ENCODE data around the gene RIMBP3B.
"Not testable (repeated sequence)": the region's sequence is repeated elsewhere in the genome, so short reads cannot be mapped to it uniquely, and the experiment has no call there.

The RIMBP3B gene, protein sequence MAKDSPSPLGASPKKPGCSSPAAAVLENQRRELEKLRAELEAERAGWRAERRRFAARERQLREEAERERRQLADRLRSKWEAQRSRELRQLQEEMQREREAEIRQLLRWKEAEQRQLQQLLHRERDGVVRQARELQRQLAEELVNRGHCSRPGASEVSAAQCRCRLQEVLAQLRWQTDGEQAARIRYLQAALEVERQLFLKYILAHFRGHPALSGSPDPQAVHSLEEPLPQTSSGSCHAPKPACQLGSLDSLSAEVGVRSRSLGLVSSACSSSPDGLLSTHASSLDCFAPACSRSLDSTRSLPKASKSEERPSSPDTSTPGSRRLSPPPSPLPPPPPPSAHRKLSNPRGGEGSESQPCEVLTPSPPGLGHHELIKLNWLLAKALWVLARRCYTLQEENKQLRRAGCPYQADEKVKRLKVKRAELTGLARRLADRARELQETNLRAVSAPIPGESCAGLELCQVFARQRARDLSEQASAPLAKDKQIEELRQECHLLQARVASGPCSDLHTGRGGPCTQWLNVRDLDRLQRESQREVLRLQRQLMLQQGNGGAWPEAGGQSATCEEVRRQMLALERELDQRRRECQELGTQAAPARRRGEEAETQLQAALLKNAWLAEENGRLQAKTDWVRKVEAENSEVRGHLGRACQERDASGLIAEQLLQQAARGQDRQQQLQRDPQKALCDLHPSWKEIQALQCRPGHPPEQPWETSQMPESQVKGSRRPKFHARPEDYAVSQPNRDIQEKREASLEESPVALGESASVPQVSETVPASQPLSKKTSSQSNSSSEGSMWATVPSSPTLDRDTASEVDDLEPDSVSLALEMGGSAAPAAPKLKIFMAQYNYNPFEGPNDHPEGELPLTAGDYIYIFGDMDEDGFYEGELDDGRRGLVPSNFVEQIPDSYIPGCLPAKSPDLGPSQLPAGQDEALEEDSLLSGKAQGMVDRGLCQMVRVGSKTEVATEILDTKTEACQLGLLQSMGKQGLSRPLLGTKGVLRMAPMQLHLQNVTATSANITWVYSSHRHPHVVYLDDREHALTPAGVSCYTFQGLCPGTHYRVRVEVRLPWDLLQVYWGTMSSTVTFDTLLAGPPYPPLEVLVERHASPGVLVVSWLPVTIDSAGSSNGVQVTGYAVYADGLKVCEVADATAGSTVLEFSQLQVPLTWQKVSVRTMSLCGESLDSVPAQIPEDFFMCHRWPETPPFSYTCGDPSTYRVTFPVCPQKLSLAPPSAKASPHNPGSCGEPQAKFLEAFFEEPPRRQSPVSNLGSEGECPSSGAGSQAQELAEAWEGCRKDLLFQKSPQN (N-terminal part only)

DNA sequence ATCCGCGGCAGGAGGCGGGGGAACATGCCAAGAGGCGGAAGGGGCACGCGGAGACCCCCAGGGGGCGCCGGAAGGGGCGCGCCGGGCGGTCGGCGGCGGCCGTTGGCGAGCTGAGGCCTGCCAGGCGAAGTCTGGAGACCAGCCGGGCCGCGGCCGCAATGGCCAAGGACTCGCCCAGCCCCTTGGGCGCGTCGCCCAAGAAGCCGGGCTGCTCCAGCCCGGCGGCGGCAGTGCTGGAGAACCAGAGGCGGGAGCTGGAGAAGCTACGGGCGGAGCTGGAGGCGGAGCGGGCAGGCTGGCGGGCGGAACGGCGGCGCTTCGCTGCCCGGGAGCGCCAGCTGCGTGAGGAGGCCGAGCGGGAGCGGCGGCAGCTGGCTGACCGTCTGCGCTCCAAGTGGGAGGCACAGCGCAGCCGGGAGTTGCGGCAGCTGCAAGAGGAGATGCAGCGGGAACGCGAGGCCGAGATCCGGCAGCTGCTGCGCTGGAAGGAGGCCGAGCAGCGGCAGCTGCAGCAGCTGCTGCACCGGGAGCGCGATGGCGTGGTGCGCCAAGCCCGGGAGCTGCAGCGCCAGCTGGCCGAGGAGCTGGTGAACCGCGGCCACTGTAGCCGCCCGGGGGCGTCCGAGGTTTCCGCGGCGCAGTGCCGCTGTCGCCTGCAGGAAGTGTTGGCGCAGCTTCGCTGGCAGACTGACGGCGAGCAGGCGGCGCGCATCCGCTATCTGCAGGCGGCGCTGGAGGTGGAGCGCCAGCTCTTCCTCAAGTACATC is at the start of gene RIMBP3B:
RIMBP3B (plus strand) TSS at position 51 of the 767 bp plus-strand sequence; CDS start at position 159, 108 bp downstream.
- DNase-seq = not testable (repeated sequence)

DNA sequence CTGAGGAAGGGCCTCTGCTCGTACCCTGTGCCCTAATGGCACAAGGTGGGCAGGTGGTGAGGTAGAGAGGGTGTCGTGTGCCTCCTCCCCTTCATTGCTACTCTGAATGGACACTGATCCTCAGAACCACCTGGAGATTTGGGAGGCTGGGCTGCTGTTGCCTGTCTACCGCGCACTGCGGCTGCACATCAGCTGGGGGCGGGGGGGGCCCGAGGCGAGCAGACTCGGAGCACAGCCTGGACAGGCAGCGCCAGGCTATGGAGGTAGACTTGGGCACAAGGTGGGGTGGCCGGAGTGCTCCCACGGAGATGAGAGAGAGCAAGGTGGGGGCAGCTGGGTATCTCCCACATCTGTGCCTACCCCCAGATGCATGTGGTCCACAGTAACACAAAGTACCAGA is 26.0 kb upstream of the RIMBP3B start:
- DNase-seq = not testable (repeated sequence)

DNA sequence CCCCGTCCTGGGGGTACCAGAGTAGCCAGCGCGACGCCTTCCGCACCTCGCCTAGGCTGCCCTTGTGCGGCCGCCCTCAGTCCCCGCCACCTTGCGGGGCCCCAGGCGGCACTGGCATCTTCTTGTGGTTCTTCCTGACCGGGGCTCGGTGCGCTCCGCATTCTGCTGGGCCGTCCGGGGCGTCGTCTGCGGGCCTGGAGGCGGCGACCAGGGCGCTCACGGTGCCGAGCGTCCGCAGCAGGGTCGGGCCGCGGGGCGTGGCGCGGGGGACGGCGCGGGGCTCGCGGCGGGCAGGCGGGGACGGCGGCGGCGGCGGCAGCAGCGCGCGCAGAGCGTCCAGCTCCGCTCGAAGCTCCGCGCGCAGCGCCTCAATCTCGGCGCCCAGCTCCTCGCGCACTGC is 23.0 kb upstream of the RIMBP3B start:
- not testable (repeated sequence) for DNase-seq

DNA sequence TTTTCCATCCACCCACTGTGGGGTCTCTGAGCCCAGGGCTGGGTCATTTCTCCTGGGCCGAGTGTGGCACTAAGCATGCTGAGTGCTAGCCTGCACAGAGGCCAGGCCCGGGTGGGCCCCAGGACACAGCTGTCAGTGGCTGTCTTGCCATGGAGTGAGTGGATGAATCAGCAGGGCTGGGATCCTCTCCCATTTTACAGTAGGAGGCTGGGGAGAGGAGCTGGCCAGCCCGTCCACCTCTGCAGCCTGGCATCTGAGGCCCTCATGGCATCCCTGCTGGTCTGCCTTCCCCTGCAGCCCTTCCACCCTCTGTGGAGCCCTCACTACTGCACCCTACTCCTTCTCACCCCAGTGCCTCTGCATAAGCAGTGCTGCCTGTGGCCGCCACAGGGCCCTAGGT is 21.1 kb upstream of the RIMBP3B start:
- not testable (repeated sequence) for DNase-seq

DNA sequence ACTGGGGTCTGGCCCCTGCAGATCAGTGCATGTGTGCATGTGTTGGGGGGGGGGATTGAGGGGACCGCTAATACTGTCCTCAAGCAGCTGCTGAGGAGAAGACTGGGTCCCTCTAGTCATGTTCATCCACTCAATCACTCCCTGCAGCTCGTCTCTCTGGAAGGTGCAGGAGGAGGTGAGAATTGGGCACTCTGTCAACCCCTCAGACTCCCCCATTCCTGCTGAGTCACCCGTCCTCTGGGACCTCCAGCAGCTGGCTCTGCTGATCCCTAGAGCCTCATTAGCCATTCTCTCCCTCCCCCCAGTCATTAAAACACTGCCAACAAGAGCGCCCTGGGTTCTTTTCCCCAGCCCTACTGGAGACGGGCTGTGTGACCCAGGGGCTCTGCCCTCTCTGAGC is 20.5 kb upstream of the RIMBP3B start:
- not testable (repeated sequence) for DNase-seq

DNA sequence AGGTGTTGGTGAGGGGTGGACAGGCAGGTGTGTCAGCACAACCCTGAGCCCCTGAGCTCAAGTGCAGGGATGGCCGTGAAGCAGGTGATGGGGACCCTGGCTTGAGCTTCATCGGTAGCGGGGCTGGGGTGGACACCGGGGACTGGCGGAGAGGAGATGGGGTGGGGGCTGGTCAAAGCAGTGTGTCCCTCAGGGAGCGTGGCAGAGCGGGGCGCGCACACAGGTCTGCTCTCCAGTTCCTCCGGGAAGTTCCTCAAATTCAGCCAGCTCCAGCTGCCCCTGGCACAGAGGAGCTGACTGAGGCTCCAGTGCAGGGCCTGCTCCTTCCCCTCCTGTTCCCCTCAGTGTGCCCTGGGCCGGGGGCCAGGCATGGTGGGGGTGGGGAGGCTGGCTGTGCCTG is 19.7 kb upstream of the RIMBP3B start:
- not testable (repeated sequence) for DNase-seq

DNA sequence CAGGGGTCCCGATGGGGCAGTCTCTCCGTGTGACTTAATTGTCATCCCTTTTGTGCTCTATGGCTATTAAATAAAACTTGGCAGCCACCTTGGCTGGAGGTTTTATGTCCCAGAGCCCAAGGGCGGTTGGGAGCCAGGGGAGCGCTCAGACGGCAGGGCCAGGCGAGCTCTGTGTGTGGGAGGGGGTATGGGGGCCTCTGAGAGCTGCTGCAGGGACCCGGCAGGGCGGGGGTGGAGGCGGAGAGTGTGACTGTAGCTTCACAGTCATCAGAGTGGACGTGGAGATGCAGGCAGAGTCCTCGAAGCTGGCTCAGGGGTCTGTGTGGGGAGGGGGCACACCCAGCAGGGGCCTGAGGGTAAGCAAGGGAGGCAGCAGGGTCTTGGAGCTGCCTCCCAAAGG is 19.2 kb upstream of the RIMBP3B start:
- not testable (repeated sequence) for DNase-seq

DNA sequence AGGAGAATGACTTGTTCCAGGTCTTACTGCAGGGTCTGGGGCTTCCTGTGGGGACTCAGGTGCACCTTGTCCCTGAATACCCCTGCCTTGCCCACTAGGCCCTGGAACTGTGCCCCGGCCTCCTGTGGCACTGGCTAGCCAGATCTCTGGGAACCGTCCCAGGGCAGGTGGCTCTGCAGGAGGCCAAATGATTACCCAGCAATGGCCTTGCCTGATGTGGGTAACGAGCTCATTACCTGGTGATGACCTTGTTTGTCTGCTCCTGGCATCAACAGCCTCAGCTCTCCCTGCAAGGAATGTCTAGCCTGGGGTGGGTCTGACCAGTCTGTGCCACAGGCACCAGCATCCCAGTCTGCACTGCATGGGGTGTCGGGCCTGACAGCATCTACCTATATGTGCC is 18.2 kb upstream of the RIMBP3B start:
- not testable (repeated sequence) for DNase-seq

DNA sequence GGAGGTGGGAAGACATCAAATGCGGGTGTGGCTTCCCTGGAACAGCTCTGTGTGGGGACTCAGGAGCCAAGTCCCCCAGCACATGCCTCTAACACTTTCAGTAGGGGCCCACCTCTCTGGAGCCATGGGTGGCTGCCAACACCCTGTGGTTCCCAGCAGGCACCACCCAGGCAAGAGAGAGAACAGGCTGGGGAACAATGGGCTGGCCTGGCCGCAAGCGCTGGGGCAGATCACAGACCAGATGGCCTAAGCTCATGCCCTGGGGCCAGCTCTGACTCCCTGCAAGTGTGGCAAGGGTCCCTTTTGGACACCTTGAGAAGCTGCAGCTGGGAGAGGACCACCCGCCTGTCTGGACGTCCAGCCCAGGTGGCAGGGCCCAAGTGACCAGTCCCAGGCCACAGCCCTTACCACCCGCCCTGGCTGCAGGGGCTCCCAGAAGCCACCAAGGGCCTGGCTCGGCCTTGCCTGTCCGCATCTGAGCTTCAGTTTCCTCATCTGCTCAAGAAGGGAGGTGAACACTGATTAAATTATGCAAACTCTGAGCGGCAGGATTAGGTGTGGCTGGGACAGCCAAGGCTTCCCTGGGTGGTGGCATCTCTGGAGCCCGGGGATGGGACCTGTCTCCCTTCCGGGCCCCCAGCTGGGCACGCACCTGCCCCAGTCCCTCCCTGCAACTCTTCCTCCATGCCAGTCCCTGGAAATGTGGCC is 14.8 kb upstream of the RIMBP3B start:
- DNase-seq = not testable (repeated sequence)

DNA sequence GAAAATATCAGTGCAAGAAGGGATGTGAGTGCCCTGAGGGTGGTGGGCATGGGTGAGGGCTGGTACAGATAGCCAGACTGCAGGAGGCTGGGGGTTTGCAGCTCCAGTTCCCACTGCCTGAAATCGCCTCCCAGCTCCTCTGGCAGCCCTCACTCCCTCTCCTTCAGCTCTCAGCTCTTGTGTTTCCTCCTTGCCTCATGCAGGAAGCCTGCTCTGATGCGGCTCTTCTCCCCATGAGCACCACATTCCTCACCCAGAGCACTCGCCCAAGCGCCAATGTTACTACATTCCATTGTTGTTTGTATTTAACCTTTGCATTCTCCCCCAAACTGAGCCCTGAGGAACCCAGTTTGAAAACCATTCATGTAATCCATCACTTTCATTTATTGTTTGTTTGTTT is 7.7 kb upstream of the RIMBP3B start:
- not testable (repeated sequence) for DNase-seq

DNA sequence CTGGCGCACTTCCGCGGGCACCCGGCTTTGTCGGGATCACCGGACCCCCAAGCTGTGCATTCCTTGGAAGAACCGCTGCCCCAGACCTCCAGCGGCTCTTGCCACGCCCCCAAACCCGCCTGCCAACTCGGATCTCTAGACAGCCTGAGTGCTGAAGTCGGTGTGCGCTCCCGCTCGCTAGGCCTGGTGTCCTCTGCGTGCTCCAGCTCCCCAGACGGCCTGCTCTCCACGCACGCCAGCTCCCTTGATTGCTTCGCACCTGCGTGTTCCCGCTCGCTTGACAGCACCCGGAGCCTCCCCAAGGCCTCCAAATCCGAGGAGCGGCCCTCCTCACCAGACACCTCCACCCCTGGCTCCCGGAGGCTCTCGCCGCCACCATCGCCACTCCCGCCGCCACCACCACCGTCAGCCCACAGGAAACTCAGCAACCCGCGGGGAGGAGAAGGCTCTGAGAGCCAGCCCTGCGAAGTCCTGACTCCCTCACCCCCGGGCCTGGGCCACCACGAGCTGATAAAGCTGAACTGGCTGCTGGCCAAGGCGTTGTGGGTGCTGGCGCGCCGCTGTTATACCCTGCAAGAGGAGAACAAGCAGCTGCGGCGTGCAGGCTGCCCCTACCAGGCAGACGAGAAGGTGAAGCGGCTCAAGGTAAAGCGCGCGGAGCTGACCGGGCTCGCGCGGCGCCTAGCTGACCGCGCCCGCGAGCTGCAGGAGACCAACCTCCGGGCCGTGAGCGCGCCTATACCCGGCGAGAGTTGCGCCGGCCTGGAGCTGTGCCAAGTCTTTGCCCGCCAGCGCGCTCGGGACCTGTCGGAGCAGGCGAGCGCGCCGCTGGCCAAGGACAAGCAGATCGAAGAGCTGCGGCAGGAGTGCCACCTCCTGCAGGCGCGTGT is 1.2 kb downstream of the RIMBP3B start:
- DNase-seq = not testable (repeated sequence)

DNA sequence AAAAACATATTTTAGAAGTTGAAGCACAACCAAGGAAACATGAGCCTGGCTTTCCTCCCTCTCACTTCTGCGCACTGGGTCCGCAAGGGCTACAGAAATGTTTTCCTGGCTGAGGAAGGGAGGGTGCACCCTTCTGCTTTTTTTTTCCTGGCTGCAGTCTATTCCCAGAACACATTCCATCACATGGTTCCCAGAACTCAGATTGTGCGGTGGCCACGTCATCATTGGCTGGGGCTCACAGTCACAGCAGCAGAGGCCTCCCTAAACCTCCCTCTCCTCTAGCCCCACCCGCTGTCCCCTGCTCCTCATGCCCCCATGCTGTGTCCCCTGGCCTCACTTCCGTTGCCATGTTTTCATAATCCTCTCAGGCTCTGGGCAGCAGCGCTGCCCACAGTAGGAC is 5.9 kb downstream of the RIMBP3B start:
- DNase-seq = not testable (repeated sequence)

DNA sequence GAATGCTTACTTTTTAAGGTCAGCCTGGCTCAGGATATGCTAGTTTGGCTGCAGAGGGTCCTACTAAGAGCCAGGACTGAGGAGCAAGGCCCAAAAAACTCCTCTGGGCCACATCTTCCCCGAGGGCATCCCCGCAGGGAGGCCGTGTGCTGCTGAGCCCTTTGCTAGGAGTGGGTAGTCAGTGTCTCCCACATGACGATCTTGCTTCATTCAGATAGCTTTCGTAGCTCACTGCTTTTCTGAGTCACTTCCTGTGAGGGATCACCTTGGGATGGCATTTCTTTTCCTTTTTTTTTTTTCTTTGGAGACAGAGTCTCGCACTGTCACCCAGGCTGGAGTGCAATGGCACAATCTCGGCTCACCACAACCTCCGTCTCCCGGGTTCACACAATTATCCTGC is 6.5 kb downstream of the RIMBP3B start:
- DNase-seq = not testable (repeated sequence)

DNA sequence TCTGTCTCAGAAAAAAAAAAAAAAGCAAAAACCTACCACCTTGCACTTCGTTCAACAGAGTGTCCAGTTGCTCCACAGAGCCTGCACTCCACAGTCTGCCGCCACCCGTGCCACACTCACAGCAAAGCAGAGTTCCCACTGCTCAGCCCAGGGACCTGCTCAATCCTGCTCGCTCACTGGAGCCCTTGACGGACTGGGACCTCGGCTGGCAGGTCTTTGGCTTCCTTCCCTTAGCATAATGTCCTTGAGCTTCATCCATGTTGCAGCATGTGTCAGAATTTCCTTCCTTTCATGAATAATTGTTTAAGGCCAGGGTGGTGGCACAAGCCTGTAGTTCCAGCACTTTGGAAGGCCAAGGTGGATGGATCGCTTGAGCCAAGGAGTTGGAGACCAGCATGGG is 11.1 kb downstream of the RIMBP3B start:
- not testable (repeated sequence) for DNase-seq

DNA sequence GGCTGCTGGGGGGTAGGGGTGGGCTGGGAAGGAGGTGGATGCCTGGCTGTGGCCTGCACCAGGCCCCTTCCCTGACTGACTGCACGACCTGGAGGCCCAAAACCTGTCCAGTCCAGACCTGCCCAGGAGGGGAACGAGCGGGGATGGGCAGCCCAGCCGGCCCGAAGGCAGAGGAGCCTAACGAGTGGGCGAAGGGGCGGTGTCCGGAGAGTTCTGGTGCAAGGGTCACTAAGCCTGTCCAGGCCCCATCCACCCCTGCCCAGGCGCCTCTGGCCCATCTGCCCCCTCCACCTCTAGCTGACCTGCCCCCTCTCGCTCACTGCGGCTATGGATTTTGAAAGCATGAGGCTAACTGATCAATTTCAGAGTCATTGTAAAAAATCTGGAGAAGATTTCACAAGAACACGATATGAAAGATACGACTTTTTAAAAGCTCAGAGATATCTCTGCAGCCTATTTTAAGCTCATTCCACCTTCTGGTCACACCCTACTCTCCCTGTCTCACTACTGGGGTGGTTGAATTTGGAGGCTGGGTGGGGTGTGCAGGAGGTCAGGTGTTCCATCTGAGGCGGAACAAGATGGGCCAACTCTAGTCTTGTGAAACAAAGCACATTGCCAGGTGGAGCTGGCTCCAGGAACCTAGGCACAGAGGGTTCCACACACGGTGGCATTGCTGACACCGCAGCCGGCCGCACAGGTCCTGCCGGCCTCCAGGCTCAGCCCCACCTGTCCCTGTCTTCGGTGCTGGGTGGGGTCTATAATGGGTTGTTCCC is 17.8 kb downstream of the RIMBP3B start:
- DNase-seq = not testable (repeated sequence)

DNA sequence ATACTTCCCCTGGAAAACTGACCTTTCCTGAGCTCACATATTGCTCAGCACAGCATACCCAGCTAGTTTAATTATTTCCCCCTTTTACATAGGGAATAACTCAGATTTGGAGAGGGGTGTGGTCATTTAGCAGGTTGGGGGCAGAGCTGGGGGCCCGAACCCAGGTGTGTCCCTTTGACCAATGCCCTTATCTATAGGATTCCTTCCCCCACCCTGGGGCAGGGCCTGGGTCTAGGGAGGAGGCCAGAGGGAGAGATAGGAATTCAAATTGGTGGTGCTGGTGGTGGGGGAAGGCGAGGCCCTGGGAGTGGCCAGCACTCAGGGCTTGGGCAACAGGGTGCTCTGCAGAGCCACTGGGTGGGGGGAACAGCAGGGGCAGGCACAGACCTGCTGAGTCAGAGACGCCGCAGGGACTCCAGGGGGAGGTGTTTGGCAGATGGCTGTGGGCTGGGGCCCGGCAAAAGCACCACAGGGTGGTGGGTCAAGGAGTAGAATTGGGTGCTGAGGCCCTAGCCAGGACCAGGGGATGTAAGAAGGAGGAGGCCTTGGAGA is 19.3 kb downstream of the RIMBP3B start:
- not testable (repeated sequence) for DNase-seq

DNA sequence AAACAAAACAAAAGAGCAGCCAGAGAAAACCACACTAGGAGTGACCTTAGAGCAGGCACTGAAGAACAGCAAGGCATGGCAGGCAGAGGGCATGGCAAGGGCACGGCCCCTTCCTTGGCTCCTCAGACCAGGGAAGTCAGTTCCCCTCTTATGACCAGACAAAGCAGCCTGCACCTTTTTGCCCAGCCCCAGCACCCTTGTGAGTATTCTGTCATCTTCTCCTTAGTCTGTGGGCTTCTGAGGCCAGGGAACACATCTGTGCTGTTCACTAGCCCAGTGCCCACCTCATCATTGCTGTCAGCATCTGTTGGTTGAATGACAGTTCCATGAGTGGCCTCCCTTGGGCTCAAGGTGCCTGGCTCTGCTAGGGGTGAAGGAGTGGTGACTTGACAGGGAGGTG is 23.6 kb downstream of the RIMBP3B start:
- DNase-seq = not testable (repeated sequence)

DNA sequence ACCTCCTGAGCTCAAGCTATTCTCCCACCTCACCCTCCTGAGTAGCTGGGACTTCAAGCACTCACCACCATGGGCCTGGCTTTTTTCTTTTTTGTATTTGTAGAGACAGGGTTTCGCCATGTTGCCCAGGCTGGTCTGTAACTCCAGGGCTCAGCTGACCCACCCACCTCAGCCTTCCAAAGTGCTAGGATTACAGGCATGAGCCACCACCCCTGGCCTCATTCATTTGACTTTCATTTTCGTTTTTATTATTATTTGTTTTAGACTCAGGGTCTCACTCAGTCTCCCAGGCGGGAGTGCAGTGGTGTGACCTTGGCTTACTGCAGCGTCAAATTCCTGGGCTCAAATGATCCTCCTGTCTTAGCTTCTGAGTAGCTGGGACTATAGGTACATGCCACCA is 24.2 kb downstream of the RIMBP3B start:
- DNase-seq = not testable (repeated sequence)

DNA sequence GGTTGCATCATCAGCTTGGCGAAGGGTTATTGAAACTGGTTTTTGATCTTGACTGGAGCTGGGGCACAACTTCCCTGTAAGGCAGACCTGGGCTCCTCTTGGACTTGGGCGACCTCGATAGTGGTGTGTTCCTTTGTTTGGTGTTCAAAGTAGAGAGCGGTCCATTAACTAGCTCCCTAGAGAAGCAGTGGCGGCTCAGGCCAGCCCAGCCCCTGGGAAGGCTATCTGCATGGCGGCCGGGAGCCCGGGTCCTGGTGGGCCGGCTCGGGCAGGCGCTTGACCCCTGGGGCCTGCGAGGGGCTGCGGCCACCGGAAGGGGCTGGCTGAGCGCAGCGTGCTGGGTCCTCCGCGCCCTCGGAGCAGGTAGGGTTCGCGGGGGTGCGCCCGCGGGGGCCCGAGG is 32.8 kb downstream of the RIMBP3B start:
- DNase-seq = not testable (repeated sequence)
